Activated CD4-positive, alpha-beta memory T cell treated with anti-CD3 and anti-CD28 coated beads for 36 hours (primary cell): Measurements from ENCODE around the gene TRIM44. TPM values are rescaled to one million over a fixed set of nuclear protein-coding genes. Genes with fewer than 3 reads are reported as not detected.
A peak's percentile ranks its signal among the peaks of the same experiment; 100 is the strongest.
"Not testable (repeated sequence)": the region's sequence is repeated elsewhere in the genome, so short reads cannot be mapped to it uniquely, and the experiment has no call there.

Source experiments
- CTCF ChIA-PET: fragments of 350-600 bp; sonication (Branson Sonifier 250); formaldehyde crosslinking; loops from one replicate; lab custom pipeline; 2021; ENCODE audit warnings: antibody characterized with exemption, inconsistent platforms; lab: Charles Lee
- POLR2A ChIA-PET: fragments of 350-600 bp; sonication (Branson Sonifier 250); formaldehyde crosslinking; loops from one replicate; lab custom pipeline; 2021; ENCODE audit warnings: antibody characterized with exemption; lab: Charles Lee
- DNase-seq: peaks from one replicate; pipeline ENCODE4 v3.0.0-alpha.2; 2020
- H3K27ac Mint-ChIP-seq: one replicate; pipeline ENCODE4 v1.8.0; 2021; ENCODE audit warnings: mixed read lengths
- H3K27me3 Mint-ChIP-seq: one replicate; pipeline ENCODE4 v1.8.0; 2021; ENCODE audit warnings: mixed read lengths
- H3K36me3 Mint-ChIP-seq: one replicate; pipeline ENCODE4 v1.8.0; 2021; ENCODE audit warnings: mixed read lengths
- H3K4me1 Mint-ChIP-seq: one replicate; pipeline ENCODE4 v1.8.0; 2021; ENCODE audit warnings: low read depth, mixed read lengths
- H3K4me3 Mint-ChIP-seq: one replicate; pipeline ENCODE4 v1.8.0; 2021; ENCODE audit warnings: mild to moderate bottlenecking, mixed read lengths
- H3K9me3 Mint-ChIP-seq: one replicate; pipeline ENCODE4 v1.8.0; 2021; ENCODE audit warnings: mixed read lengths
- intact Hi-C: fragments of 100-400 bp; cut with micrococcal nuclease; formaldehyde crosslinking; loops from one replicate; pipeline ENCODE4 v1.15.1; 2023
- total RNA-seq, 2 experiments: library from RNA; stranded (reverse); gene quantifications; one replicate each; pipeline ENCODE4 v1.2.3, GENCODE V29; 2021

TRIM44 gene
- total RNA-seq, 2 experiments from 2014 or later: 27.3 to 30.0 TPM

DNA sequence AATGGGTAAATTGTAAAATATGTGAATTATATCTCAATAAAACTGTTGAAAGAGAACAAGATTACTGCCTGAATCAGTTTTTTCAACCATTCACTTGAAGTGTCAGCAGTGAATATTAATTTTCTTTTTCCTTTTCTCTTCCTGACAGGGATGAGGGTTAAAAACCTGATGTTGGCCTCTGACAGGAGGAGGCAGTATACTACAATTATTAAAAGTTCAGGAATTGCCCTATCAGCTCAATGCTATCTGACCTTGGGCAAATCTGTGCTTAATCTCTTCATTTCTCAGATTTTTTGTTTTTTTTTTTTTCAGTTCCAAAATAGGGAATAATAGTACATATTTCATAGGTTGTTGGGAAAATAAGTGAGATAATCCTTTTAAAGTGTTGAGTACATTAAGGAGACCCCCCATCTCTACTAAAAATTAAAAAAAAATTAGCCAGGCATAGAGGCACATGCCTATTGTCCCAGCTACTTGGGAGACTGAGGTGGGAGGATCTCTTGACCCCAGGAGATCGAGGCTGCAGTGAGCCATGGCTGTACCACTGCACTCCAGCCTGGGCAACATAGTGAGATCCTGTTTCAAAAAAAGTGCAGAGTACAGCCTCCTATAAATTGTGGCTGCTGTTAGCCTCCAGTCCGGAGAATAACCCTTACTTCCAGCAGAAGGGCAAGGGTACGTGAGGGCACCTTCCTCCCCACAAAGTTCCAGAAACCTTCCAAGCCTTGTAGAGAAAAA lies 48.8 kb downstream of the TRIM44 start:
- H3K36me3 Mint-ChIP-seq: peaks cover 7% of the 10 kb centered on the region
- no peak for DNase-seq
- peaks cover 17% of the 10 kb centered on the region for H3K4me1 Mint-ChIP-seq
- no peak overlapping the region for H3K27ac Mint-ChIP-seq
- ChIA-PET POLR2A (no interaction called here), CTCF (no interaction called here)
- no peak overlapping the region for H3K4me3 Mint-ChIP-seq
- no peaks in the 10 kb centered on the region for H3K27me3 Mint-ChIP-seq
- intact Hi-C loops: no loop called here
- H3K9me3 Mint-ChIP-seq: peaks cover 12% of the 10 kb centered on the region

GRCh38 chr11:35711924-35712323 lies 49.3 kb downstream of the TRIM44 start:
- no peak overlapping the region for H3K4me3 Mint-ChIP-seq
- CTCF ChIA-PET: no interaction called here
- H3K36me3 Mint-ChIP-seq: peaks cover 7% of the 10 kb centered on the region
- H3K27me3 Mint-ChIP-seq: no peaks in the 10 kb centered on the region
- peaks cover 22% of the 10 kb centered on the region for H3K4me1 Mint-ChIP-seq
- no peak for DNase-seq
- H3K9me3 Mint-ChIP-seq: peaks cover 12% of the 10 kb centered on the region
- no peak overlapping the region for H3K27ac Mint-ChIP-seq
- intact Hi-C loops: no loop called here
- POLR2A ChIA-PET: no interaction called here

GRCh38 chr11:35712533-35712932 lies 50.0 kb downstream of the TRIM44 start:
- Mint-ChIP-seq H3K27ac (no peak overlapping the region), H3K27me3 (no peaks in the 10 kb centered on the region), H3K36me3 (peaks cover 7% of the 10 kb centered on the region), H3K9me3 (peaks cover 12% of the 10 kb centered on the region), H3K4me3 (no peak overlapping the region), H3K4me1 (peaks cover 27% of the 10 kb centered on the region)
- intact Hi-C loops: no loop called here
- CTCF ChIA-PET: no interaction called here
- POLR2A ChIA-PET: no interaction called here
- DNase-seq: no peak

DNA sequence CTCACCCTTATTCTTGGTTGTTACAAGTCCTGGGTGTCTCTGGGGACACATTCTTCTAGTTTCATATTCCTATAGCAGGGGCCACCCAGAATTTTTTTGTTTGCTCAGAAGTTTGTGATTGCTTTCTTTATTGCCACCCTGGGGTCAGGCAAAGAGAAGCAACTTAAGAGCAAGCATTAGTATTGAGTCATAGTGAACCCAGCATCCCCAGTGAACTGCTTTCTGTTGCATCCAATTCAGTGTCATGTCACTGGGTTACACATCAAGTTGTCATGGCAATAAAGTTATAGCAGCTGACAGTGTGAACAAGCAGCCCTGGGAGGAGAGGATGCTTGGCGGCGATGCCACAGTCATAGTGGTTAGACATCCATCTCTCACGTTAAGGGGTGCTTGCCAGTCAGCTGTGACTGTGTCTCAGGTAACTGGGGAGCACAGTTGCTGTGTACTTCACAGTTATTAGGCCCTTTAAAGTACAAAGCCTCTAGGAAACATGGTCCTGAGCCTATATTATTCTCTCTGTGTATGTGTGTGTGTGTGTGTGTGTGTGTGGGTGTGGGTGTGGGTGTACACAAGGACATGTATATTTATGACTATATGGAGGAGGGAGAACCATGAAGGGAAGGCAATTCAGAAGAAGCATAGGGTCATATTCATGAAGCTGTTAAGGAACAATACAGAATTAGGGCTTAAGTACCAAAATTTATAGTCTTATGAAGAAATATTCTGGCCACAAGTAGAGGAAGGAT lies 52.5 kb downstream of the TRIM44 start:
- ChIA-PET CTCF (no interaction called here), POLR2A (no interaction called here)
- peak; percentile 60 for DNase-seq
- Mint-ChIP-seq H3K4me3 (no peak overlapping the region), H3K36me3 (peaks cover 7% of the 10 kb centered on the region), H3K9me3 (peaks cover 12% of the 10 kb centered on the region), H3K4me1 (peaks cover 31% of the 10 kb centered on the region), H3K27ac (no peak overlapping the region), H3K27me3 (no peaks in the 10 kb centered on the region)
- intact Hi-C loops: loop anchor here (1.0 kb wide), 1 partner anchor 53 kb away; the partner anchor contains the start of gene TRIM44

GRCh38 chr11:35715677-35716076 lies 53.1 kb downstream of the TRIM44 start:
- intact Hi-C loops: loop anchor here (1.0 kb wide), 1 partner anchor 53 kb away; the partner anchor contains the start of gene TRIM44
- H3K36me3 Mint-ChIP-seq, DNase-seq, H3K27me3 Mint-ChIP-seq, CTCF ChIA-PET, POLR2A ChIA-PET, H3K4me3 Mint-ChIP-seq, H3K27ac Mint-ChIP-seq: not testable (repeated sequence)
- Mint-ChIP-seq H3K9me3 (peaks cover 12% of the 10 kb centered on the region), H3K4me1 (peaks cover 31% of the 10 kb centered on the region)

DNA sequence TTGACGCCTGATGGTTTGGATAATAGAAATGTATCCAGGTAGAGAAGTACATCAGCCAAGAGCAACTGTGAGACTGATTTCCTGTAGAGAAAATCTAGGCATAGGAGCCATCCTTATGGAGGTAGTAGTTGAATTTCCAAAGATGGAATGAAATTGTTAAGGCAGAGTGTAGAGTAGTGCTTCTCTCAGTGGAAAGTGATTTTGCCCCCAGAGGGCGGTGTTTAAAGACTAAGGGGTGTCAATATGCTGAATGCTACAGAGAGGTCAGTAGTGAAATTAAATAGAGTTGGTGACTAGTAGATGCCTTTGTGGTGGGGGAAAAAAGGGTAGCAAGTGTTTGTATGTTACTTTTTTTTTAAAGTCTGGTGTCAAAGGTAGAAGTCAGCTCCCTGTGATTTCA lies 54.5 kb downstream of the TRIM44 start:
- CTCF ChIA-PET: no interaction called here
- H3K36me3 Mint-ChIP-seq: peaks cover 7% of the 10 kb centered on the region
- no peak overlapping the region for H3K27ac Mint-ChIP-seq
- DNase-seq: no peak
- POLR2A ChIA-PET: no interaction called here
- no peak overlapping the region for H3K4me3 Mint-ChIP-seq
- intact Hi-C loops: no loop called here
- peaks cover 38% of the 10 kb centered on the region for H3K4me1 Mint-ChIP-seq
- H3K9me3 Mint-ChIP-seq: peaks cover 12% of the 10 kb centered on the region
- no peaks in the 10 kb centered on the region for H3K27me3 Mint-ChIP-seq

DNA sequence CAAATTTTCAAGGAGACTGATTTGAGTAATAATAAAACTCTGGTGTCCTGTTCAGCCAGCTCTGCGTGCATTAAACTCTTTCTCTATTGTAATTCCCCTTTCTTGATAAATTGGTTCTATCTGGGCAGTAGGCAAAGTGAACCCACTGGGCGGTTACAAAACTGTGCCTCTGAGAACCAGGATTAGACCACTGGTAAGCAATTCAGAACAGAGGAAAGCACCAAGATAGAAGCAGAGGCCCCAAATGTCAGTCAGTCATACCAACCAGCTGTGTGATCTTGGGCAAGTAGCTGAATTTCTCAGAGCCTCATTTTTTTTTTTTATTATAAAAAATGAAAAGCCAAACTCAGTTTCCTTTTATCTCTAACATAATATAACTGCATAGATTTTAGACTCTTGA lies 54.9 kb downstream of the TRIM44 start:
- H3K9me3 Mint-ChIP-seq: peaks cover 12% of the 10 kb centered on the region
- intact Hi-C loops: no loop called here
- peaks cover 38% of the 10 kb centered on the region for H3K4me1 Mint-ChIP-seq
- peaks cover 7% of the 10 kb centered on the region for H3K36me3 Mint-ChIP-seq
- H3K27ac Mint-ChIP-seq: no peak overlapping the region
- DNase-seq: no peak
- POLR2A ChIA-PET: no interaction called here
- no peaks in the 10 kb centered on the region for H3K27me3 Mint-ChIP-seq
- H3K4me3 Mint-ChIP-seq: no peak overlapping the region
- CTCF ChIA-PET: no interaction called here

DNA sequence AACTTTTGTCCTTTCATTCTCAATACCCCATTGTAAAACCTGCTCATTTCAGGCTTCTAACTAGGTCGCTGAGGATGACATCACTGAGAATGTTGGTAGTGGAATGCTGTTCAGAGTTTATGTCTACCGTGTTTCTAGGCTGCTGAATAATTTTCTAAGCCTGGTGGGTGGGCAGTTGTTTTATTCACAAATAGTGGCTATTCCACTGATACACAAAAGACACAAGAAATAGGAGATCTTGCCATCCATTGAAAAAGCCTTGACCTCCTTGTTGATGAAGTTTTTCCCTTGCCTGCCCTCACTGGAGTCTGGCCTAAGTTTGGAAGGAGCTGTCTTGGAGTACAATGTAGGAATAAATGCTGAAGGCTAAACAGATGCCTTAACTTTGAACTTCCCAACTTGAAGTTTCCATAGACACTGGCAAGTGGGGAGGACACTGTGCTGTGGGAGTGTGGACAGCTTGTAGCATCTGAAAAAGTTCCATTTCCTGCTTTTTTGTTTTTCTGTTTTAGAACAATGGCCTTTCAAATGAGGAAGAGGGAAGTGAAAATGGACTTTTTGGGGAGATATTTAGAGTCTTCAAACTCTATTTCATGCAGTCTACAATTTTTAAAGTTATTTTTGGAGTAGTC lies 59.2 kb downstream of the TRIM44 start:
- no peak overlapping the region for H3K27ac Mint-ChIP-seq
- POLR2A ChIA-PET: no interaction called here
- intact Hi-C loops: no loop called here
- CTCF ChIA-PET: interaction anchor here (0.9 kb wide), 1 partner anchor 100 kb away, joined by 3 read pairs; no protein-coding TSS in a partner anchor
- no peak overlapping the region for H3K4me3 Mint-ChIP-seq
- peaks cover 16% of the 10 kb centered on the region for H3K36me3 Mint-ChIP-seq
- H3K9me3 Mint-ChIP-seq: no peaks in the 10 kb centered on the region
- H3K27me3 Mint-ChIP-seq: no peaks in the 10 kb centered on the region
- peaks cover 22% of the 10 kb centered on the region for H3K4me1 Mint-ChIP-seq
- DNase-seq: no peak

GRCh38 chr11:35722641-35723040 lies 60.1 kb downstream of the TRIM44 start:
- intact Hi-C loops: no loop called here
- H3K4me1 Mint-ChIP-seq: peaks cover 15% of the 10 kb centered on the region
- CTCF ChIA-PET: interaction anchor here (0.9 kb wide), 1 partner anchor 100 kb away, joined by 3 read pairs; no protein-coding TSS in a partner anchor
- DNase-seq: no peak
- POLR2A ChIA-PET: no interaction called here
- H3K9me3 Mint-ChIP-seq: no peaks in the 10 kb centered on the region
- H3K27me3 Mint-ChIP-seq: no peaks in the 10 kb centered on the region
- H3K4me3 Mint-ChIP-seq: no peak overlapping the region
- H3K36me3 Mint-ChIP-seq: peaks cover 23% of the 10 kb centered on the region
- no peak overlapping the region for H3K27ac Mint-ChIP-seq

- H3K9me3 Mint-ChIP-seq: no peaks in the 10 kb centered on the region
Observed at GRCh38 chr11:35723493-35723892, 60.9 kb downstream of the TRIM44 start.

DNA sequence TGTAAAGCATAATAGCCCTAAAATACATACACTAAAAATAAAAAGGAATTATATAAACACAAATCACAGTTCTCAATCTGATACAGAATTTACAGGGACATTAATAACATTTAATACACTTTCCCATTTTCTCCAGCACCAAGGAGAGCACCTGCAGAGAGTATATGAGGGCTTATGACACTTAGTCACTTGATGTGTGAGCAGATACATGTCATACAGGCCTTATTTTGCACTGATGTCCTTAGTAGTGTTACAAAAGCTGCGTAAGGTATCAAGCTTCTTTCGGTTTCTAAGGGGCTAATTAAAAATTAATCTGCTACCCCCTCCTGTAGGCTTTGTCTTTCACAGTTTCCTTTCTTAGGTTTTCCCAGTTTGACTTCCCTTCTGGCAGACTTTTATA lies 61.3 kb downstream of the TRIM44 start:
- H3K27ac Mint-ChIP-seq: no peak overlapping the region
- no peak overlapping the region for H3K4me3 Mint-ChIP-seq
- peaks cover 3% of the 10 kb centered on the region for H3K9me3 Mint-ChIP-seq
- ChIA-PET CTCF (no interaction called here), POLR2A (no interaction called here)
- intact Hi-C loops: no loop called here
- DNase-seq: no peak
- H3K27me3 Mint-ChIP-seq: no peaks in the 10 kb centered on the region
- peaks cover 31% of the 10 kb centered on the region for H3K36me3 Mint-ChIP-seq
- H3K4me1 Mint-ChIP-seq: peaks cover 15% of the 10 kb centered on the region

More at GRCh38 chr11:35723493-35723892, 60.9 kb downstream of the TRIM44 start:
- no peak overlapping the region for H3K27ac Mint-ChIP-seq
- CTCF ChIA-PET: no interaction called here
- peaks cover 27% of the 10 kb centered on the region for H3K36me3 Mint-ChIP-seq
- no peak overlapping the region for H3K4me3 Mint-ChIP-seq
- no peaks in the 10 kb centered on the region for H3K27me3 Mint-ChIP-seq
- intact Hi-C loops: no loop called here
- no peak for DNase-seq
- POLR2A ChIA-PET: no interaction called here
- H3K4me1 Mint-ChIP-seq: peaks cover 15% of the 10 kb centered on the region

- peaks cover 47% of the 10 kb centered on the region for H3K36me3 Mint-ChIP-seq
- H3K9me3 Mint-ChIP-seq: peaks cover 17% of the 10 kb centered on the region
- H3K4me1 Mint-ChIP-seq: peaks cover 12% of the 10 kb centered on the region
- H3K4me3 Mint-ChIP-seq: no peak overlapping the region
- POLR2A ChIA-PET: no interaction called here
- no peak for DNase-seq
- intact Hi-C loops: no loop called here
- CTCF ChIA-PET: no interaction called here
- no peak overlapping the region for H3K27ac Mint-ChIP-seq
- no peaks in the 10 kb centered on the region for H3K27me3 Mint-ChIP-seq
Observed at GRCh38 chr11:35725885-35726284, 63.3 kb downstream of the TRIM44 start.
